ENCODE measurements around the gene SPEM3.

Gene SPEM3

DNA sequence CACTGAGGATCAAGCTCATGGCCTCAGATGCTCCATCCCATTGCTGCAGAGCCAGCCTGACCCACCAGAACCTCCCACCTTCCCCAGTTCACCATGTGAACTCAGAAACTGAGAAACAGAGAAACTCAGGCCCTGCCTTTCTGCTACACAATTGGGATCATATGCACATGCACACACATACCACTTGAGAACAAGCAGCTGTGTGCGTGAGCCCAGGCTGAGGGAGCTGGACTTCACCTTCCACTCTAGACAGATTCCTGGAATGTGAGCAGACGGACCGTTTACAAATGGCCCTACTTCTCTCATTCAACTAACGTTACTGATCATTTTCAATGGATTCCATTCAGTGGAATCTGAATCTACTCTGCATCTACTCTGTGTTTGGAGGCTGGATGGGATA, 5.0 kb upstream of the SPEM3 start:
- no peak for DNase-seq

- no peak for DNase-seq
Observed at GRCh38 chr17:7425316-7425715, 3.3 kb upstream of the SPEM3 start, which contains the start of gene SPEM2. TSS of gene SPEM2 (plus strand) at chr17:7425616. CDS start at chr17:7425689, 73 bp downstream.

DNA sequence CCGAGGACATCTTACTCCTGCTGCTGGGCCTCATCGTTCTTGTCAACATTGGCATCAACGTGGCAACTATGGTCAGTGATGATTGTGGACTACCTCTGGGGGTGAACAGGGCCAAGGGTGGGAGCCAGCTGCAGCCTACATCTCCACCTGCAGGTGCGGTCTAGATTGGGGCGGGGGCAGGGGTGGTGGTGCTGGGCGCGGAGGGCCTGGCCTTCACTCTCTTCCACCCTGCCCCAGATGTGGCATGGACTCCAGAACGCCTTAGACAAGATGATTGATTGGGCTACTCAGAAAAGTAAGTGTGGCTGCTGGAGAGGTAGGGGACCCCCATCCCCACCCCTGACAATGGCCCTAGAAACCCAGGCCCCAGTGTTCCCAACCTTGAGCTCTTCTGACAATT, 2.9 kb upstream of the SPEM3 start:
- no peak for DNase-seq

- DNase-seq: no peak
Observed at GRCh38 chr17:7426203-7426863, 2.3 kb upstream of the SPEM3 start.

- no peak for DNase-seq
Observed at GRCh38 chr17:7426896-7427489, 1.7 kb upstream of the SPEM3 start.

- no peak for DNase-seq
Observed at GRCh38 chr17:7427549-7427948, 1.1 kb upstream of the SPEM3 start.

GRCh38 chr17:7429722-7430121, 1.1 kb downstream of the SPEM3 start:
- DNase-seq: no peak

- no peak for DNase-seq
Observed at GRCh38 chr17:7431231-7431630, 2.6 kb downstream of the SPEM3 start.

DNA sequence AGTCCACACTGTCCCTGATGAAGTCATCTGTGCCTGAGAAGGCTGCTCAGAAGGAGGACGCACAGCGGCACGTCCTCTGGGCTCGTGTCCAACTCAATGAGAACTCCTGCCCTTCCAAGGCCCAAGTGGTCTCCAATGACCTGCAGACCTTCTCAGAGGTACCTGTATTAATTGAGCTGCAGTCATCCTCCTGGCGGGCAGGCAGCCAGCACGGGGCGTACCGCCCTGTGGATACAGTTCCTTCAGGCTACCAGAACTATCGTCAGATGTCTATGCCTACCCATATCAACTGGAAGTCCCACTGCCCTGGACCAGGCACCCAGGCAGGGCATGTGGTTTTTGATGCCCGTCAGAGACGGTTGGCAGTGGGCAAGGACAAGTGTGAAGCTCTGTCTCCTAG, 3.6 kb downstream of the SPEM3 start:
- no peak for DNase-seq

- peak; percentile 36 for DNase-seq
Observed at GRCh38 chr17:7435676-7436555, 7.3 kb downstream of the SPEM3 start.

- DNase-seq: peak; percentile 68
Observed at GRCh38 chr17:7436556-7437368, 8.1 kb downstream of the SPEM3 start.

DNA sequence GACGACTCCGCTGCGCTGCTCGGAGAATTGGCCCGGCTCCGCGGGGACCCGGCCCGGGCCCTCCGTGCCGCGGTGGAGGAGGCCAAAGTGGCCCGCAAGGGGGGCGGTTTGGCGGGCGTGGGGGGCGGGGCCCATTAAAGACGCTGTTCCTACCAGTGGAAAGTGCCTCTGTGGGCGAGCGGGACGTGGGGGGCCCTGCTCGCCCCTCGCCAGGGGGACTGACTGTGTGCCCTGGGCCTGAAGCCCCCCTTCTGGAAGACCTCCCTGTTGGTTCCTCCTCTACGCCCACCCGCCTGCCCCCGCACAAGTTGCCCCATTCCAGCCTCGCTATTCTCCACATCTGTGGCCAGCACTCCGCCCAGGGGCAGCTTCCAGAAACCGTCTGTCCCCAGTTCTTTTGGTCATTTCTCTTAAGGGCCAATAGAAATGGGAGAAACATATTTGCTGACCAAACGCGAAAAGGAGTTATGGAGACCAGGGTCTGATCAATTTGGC, 8.8 kb downstream of the SPEM3 start:
- no peak for DNase-seq

DNA sequence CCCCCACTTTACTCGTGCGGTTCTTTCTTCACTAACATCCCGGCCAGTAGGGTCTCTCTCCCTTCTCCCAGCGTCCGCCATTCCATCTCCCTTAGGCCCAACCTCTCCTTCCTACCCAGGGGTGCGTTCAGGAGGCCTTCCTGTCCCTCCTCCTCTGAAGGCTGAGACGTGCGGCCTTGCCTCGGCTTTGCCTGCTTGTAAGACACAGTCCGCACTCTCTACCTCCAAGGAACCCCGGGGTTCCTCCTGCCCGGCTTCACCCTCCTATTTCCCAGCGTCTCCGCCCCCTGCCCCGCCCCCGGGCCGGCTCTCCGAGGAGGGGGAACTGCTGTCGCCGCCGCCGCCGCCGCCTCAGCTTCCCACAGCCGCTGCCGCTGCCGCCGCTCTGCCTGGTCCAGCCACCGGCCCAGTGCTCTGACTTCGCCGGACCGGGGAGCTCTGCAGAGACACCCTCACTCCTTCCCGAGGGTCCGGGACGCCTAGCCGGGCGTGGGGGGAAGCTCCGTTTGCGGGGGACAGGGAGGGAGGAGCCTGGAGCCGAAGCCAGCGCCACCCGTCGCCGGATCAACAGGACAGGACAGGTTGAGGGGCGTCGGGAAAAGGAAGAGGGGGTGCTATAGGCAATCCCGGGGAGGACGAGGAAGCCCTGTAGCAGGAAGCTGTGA, 9.4 kb downstream of the SPEM3 start:
- DNase-seq: peak; percentile 27

- DNase-seq: no peak
Observed at GRCh38 chr17:7438656-7439460, 10.2 kb downstream of the SPEM3 start.

DNA sequence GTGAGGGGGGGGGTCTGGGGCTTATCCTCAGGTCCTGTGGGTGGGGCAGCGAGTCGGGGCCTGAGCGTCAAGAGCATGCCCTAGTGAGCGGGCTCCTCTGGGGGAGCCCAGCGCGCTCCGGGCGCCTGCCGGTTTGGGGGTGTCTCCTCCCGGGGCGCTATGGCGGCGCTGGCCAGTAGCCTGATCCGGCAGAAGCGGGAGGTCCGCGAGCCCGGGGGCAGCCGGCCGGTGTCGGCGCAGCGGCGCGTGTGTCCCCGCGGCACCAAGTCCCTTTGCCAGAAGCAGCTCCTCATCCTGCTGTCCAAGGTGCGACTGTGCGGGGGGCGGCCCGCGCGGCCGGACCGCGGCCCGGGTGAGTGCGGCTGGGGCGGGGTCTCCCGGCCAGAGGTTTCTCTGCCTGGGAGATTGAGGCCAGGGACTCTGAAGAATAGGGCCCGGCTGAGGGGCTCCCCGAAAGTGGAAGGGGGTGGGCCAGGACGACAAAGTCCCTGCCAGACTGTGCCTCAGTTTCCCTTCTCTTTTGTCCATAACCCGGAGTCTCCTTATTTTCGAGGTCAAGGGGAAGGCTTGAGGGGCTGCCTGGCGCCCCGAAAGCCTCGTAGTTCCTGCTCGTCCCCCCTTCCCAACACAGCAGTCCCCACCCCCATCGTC, 10.9 kb downstream of the SPEM3 start, which contains the start of gene FGF11:
Gene FGF11 (plus strand): TSS at position 51 of the 651 bp plus-strand sequence. CDS start 109 bp downstream, at position 160.
- no peak for DNase-seq

DNA sequence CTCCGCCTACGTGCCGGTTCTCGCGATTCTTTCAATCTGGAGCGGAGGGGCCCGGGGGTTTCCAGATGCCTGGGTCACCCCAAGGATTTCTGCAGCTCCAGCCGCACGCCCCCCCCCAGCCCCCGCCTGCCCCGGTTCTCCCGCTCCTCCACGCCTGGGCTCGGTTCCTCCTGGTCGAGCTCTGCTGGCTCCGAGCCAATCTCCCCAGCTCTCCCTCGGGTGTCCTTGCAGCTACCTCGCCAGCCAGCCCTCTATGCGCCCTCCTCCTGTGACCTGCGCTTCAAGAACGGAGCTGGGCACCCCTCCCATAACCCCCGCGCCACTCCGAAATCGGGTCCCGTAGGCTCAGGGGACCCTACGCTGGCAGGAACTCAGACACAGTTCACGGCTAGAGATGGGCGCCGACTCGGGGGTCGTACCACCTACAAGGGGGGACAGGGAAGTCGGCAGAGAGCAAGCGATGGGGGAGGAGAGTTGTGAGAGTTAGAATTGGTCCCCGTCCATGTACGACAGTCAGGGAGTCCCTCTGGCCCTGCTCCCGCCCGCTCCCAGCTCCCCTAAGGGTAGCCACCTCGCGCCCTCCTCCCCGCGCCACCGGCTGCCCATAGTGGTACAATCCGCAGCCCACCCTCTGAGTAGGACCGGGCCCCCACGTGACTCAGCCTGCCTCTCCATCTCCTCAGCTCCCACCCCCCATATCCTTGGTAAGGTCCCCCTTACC, 11.6 kb downstream of the SPEM3 start:
- DNase-seq: no peak

DNA sequence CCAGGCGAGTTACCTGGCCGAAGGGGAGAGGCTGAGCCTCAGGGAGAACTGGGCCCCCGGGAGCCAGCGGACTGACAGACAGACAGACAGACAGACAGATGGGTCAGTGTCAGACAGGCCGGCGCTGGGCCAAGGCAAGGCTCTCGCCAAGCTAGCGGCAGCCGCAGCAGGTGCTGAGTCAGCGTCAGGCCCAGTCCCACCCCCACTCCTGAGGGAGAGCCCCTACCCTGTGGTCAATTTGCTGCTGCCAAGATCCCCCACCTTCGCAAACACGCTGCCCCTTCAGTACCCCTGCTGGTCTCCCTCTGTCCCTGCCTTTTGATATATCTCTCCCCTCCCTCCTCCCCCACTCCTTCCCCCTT, 12.2 kb downstream of the SPEM3 start:
- DNase-seq: no peak

DNA sequence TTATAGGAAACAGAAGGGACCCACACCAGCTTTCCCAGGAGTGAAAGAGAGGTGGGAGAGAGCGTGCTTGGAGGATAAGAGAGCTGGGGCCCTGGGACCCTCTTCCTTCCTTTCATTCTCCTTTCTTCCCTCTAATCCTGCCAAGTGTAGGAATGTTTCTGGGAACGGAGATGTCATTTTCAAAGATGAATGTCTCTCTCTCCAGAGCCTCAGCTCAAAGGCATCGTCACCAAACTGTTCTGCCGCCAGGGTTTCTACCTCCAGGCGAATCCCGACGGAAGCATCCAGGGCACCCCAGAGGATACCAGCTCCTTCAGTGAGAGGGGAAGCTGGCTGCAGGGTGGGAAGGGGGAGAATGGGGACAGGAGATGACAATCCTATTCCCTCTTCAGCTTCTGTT, 12.6 kb downstream of the SPEM3 start:
- no peak for DNase-seq

DNA sequence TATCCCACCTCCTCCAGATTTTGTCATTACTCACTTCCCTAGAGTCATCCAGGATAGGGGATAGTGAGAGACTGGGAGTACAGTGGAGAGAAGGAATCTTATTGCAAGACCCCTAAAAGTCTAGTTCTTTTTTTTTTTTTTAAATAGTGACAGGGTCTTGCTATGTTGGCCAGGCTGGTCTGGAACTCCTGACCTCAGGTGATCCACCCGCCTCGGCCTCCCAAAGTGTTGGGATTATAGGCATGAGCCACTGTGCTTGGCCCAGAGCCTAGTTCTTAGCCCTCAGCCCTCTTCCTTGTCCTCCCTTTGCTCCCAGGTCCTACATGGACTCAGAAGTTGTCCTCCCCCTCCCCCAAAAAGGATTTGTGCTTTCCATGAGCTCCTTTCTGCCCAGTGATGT, 13.5 kb downstream of the SPEM3 start:
- DNase-seq: no peak

All from effector CD4-positive, alpha-beta T cell (primary cell).